ENCODE measurements around the gene LRP1B.

DNA sequence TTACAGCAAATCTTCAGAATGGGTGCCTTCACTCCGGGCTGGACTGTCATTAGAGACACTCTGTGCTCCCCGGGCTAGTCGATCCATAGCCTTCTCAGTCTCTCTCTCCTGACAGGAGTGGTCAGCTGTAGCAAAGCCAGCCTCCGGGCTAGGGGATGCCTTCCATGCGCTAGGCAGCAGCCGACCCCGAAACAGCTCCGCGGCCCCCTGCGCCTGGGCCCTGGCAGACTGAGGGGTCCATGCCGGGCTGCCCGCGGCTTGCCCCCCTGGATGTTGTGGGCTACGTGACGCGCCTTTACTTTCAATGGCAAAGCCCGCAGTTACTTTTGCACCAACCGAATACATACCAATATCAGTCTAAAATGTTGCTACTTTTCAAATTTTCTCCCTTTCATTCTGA lies 1447.2 kb downstream of the LRP1B start:
- TF ChIP-seq, protein P1, sequence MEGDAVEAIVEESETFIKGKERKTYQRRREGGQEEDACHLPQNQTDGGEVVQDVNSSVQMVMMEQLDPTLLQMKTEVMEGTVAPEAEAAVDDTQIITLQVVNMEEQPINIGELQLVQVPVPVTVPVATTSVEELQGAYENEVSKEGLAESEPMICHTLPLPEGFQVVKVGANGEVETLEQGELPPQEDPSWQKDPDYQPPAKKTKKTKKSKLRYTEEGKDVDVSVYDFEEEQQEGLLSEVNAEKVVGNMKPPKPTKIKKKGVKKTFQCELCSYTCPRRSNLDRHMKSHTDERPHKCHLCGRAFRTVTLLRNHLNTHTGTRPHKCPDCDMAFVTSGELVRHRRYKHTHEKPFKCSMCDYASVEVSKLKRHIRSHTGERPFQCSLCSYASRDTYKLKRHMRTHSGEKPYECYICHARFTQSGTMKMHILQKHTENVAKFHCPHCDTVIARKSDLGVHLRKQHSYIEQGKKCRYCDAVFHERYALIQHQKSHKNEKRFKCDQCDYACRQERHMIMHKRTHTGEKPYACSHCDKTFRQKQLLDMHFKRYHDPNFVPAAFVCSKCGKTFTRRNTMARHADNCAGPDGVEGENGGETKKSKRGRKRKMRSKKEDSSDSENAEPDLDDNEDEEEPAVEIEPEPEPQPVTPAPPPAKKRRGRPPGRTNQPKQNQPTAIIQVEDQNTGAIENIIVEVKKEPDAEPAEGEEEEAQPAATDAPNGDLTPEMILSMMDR (IDR thresholded peaks at IDR 0.05; ENCODE audit: poor library complexity, severe bottlenecking): no peak
- TF ChIP-seq REST (IDR thresholded peaks at IDR 0.05; ENCODE audit: borderline replicate concordance): no peak

All from neural cell (in vitro differentiated cells).